Activated T-helper 1 cell treated with anti-CD3 and anti-CD28 coated beads, Interleukin-2, amount 50 U/mL, for 16 hours (primary cell): ENCODE measurements around the gene POLR3E.
"Not testable (repeated sequence)": the region's sequence is repeated elsewhere in the genome, so short reads cannot be mapped to it uniquely, and the experiment has no call there.

Experiments
- DNase-seq, 2 donors: peaks; one replicate each; pipeline ENCODE4 v3.0.0-alpha.2; 2020; ENCODE audit warnings: low read depth in 1 of 2, low spot score in 1 of 2

POLR3E gene

DNA sequence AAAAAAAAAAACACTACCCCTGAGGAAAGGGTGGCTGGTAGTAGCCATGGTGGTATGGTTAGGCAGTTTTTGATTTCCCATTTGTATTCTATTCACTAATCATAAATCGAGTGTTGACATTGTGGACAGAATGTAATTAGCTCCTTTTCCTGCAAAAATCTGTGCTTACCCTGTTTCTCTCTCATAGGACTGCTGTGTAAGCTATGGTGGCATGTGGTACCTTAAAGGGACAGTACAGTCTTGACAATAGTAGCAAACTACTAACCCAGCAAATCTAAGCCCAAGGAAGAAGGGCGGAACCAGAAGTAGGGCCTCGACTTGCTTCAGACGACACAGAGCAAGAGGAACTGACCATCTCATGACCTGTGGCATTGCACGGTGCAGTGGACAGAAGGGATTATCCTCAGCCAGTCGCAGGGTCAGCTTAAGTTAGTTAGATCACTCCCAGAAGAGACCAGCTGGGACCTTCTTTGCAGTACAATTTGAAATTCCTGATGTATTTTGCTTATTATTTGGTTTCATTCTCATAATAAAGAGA, 36.3 kb downstream of the POLR3E start:
- DNase-seq = no peak

DNA sequence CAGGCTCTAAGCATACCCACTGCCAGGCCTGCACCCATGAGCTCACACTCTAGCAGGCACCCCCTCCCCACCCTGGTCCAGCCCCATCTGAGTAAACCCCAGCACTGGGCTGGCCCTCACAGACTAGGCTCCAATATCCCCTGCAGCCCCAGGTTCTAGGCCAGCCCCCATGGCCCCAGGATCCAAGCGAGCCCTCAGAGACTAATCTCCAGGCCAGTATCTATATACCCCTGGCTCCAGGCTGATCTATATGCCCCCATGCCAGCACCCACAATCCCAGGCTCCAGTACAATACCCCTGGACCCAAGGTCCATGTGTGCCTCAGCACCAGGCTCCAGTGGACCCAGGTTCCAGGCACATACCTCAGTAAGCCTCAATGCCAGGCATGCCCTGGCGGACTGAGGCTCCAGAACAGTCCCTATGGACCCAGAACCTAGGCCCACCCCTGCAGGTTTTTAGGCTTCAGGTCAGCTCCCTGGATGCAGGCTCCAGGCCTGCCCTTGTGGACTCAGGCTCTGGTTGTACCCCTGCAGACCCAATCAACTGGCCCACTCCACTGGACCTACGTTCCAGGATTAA, 38.5 kb downstream of the POLR3E start:
- DNase-seq = no peak

DNA sequence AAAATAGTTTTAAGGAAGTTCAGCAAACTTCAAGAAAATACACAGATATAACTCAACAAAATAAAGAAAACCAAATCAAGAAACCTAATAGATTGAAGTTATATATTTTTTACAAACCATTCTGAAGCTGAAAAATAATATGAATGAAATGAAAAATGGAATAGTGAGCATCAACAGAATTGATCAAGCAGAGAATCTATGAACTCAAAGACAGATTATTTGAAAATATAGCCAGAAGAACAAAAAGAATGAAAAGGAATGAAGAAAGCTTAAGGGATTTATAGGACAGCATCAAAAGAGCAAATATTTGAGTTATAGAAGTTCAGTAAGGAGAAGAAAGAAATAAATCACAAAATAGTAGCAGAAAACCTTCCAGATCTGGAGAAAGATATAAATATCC, 39.4 kb downstream of the POLR3E start:
- DNase-seq = no peak

DNA sequence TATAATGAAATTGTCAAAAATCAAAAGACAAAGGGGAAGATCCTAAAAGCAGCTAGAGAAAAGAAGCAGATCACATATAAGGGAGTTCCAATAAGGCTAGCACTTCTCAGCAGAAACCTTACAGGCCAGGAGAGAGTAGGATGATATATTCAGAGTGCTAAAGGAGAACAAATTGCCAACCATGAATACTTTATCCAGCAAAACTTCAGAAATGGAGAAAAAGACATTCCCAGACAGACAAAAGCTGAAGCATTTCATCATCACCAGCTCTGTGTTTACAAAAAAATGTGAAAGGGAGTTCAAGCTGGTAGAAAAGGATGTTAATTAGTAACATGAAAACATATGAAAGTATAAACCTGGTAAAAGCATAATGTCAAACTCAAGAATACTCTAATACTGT, 39.8 kb downstream of the POLR3E start:
- DNase-seq = no peak

DNA sequence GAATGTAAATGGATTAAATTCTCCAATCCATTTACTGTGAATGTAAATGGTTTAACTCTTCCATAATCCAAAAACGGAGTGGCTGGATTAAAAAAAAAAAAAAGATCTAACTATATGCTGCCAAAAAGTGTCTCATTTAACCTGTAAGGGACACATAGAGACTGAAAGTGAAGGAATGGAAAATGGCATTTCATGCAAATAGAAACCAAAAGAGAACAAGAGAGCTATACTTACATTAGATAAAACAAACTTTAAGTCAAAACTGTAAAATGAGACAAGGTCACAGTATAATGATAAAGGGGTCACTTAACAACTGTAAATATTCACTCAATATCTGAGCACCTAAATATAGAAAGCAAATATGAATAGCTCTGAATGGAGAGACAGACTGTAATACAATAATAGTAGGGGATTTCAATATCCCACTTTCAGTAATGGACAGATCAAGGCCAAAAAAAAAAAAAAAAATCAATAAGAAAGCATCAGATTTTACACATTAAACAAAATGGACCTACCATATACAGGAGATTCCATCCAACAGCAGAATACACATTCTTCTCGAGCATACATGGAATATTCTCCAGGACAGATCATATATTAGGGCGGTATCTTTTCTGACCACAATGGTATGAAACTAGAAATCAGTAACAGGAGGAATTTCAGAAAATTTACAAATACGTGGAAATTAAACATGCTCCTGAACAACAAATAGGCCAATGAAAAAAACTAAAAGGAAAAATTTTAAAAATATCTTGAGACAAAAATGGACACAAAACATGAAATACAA, 40.8 kb downstream of the POLR3E start:
- DNase-seq = no peak

DNA sequence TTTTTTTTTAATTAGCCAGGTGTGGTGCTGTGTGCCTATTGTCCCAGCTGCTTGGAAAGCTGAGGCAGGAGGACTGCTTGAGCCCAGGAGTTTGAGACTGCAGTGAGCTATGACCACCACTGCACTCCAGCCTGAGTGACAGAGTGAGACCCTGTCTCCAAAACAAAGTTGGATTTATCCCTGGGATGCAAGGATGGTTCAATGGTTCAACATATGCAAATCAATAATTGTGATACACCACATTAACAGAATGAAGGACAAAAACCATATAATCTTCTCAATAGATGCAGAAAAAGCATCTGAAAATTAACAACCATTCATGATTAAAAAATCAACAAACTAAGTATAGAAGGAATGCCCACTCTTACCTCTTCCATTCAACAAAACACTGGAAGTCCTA, 43.7 kb downstream of the POLR3E start:
- DNase-seq = no peak

DNA sequence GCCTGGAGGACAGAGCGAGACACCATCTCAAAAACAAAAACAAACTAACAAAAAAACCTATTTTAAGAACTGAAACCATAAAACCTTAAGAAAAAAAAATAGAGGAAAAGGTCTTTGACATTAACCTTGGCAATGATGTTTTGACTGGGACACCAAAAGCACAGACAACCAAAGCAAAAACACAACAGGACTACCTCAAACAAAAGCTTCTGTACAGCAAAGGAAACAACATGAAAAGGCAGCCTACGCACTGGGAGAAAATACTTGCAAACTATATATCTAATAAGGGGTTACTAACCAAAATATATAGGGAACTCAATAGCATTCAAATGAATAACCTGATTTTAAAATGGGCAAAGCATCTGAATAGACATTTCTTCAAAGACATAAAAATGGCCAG, 44.9 kb downstream of the POLR3E start:
- no peak for DNase-seq

DNA sequence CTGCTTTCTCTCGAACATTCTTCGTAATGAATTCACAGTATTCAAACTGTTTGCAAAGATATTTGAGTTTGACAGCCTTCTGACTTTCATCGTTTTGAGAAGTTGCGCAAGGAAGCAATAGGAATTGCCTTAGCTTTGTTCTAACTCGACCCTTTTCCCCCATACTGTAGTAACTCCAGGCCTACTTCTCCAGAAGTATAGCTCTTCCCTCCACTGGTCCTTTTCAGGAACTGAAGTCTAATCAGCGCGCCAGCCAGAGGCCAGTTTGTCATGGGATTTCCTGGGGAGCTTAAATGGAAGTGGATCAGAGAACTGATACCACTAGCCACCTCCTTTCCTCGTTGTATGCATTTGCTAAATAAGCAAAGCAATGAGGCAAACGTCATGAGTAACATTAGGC, 49.3 kb downstream of the POLR3E start:
- no peak for DNase-seq

DNA sequence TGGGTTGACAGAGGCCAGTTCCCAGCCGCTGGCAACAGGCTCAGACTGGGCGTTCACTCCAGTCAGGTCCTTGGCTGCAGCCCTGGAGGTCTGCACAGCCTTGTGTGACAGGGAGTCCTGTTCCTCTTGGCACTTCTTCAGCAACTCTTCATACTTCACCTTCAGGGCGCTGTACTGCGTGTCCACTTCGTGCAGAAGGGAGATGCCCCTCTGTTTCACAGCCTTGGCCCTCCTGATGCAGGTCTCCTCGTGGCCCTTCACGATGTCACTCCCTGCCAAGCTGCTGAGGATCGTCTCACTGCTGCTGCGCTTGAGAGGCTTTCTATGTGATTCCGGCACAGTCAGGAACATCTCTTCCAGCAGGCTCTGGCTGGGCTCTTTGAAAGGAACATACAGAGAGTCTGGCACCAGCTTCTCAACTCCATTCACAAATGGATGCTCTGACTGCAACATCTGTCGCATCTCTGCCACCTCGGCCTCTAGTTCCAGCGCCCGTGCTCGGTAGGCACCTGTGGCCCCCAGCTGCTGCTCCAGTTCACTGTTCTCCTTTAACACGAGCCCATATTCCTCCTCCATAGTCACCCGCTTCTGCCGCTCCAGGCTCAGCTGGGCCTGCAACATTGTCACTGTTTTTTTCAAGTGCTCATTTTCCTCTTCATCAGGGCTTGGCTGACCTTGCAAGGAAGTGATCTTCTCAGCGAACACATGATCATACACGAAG, 50.1 kb downstream of the POLR3E start:
- DNase-seq = no peak

DNA sequence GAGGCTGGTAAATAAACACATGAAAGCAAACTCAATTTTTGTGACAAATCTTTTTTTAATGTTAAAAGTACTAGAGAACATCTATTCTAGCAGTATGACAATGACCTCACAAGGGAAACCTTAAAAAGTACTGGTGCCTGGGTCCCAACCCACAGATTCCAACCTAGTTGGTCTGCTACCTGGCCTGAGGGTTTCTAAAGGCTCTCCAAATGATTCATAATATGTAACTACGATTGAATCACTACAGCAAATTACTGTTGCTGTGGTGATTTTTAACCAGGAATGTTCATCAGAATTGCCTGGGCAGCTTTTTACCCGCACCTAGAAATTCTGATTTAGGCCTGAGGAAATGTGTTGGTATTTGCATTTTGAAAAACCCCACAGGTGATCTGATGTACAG, 51.1 kb downstream of the POLR3E start:
- DNase-seq = no peak

DNA sequence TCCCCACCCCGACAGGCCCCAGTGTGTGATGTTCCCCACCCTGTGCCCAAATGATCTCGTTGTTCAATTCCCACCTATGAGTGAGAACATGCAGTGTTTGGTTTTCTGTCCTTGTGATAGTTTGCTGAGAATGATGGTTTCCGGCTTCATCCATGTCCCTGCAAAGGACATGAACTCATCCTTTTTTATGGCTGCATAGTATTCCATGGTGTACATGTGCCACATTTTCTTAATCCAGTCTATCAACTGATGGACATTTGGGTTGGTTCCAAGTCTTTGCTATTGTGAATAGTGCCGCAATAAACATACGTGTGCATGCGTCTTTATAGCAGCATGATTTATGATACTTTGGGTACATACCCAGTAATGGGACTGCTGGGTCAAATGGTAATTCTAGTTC, 53.8 kb downstream of the POLR3E start:
- DNase-seq = not testable (repeated sequence)

DNA sequence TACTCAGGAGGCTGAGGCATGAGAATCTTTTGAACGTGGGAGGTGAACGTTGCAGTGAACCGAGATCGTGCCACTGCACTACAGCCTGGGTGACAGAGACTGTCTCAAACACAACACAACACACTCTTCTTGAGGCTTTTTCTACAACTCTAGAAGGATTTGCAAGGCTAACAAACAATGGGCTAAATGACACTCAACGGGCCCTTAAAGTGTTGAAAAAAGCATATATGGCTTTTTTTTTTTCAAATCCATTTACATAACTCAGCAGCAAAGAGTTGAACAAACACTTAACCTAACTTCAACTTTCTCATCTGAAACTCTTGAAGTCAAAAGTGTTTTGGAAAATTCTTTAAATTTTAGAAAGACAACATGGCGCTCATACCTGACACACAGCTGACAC, 54.9 kb downstream of the POLR3E start:
- DNase-seq = no peak

DNA sequence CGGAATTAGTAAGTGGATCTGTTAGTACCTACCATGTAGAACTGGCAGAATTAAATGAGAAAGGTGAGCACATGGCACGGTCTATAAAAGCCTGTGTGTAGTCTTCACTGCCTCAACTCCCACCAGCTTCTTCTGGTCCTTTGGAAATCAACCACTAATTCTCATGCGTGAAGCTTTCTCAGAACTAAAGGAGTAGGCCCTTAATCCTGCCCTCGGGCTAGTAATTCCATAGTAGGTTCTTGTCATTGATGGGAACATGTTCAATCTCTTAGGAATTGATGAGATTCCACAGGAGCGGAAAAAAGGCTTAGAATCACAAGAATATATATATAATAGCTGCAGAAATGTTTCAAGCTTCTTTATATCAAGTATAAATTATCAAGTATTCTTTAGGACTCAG, 55.5 kb downstream of the POLR3E start:
- no peak for DNase-seq

DNA sequence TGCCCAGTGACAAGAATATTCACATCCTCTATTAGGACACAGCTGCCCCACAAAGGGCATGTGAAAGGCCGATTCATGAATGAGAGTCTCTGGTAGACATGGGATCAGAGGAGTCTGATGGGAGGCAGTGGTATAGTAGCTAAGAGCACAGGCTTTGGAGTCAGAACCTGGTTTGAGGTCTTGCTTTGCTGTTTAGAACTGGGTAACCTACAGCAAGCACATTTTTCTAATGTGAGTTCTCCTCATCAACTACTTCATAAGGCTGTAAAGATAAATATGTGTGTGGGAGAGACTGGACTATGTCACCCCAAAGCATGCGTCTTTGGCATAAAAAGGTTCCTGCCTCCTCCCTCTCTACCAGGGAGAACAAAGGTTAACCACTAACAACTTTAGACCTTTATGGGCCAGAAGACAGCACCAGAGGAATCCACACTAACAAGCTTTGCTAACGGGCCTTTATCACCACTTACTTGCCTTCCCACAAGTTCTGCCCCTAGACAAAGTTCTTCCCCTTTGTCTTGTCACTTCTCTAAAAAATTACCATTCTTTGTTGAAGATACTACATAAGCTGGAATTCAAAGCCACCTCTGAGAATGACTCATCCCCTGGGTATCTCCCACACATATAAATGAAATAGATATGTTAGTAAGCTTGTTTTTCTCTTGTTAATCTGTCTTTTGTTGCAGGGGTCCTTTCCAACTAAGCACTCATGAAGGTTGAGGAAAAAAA, 56.1 kb downstream of the POLR3E start:
- DNase-seq = no peak

DNA sequence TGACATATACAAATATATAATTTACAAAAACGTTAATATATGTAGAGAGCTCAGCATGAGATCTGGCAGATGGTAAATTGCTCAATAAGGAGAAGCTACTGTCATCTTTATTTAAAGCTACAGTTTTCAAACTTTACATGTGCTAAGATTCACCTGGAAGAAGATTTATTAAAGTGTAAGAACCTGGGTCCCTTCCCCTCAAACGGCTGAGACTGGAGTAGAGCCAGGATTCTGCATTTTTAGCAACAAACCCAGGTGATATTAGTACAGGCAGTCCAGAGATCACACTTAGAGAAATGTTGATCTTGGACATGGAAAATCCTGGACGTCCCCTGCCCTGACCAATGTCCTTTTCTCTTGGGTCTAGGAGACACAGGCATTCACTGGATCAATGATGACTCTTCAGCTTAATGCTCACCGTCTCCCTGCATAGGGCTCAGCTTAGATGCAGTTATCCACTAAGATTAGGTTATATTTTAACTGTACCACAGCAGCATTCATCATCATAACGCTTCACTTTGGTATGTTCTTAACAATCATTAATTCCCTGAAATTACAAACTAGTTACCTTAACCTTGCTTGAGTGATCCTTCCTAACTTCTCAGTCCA, 56.8 kb downstream of the POLR3E start:
- DNase-seq = no peak

DNA sequence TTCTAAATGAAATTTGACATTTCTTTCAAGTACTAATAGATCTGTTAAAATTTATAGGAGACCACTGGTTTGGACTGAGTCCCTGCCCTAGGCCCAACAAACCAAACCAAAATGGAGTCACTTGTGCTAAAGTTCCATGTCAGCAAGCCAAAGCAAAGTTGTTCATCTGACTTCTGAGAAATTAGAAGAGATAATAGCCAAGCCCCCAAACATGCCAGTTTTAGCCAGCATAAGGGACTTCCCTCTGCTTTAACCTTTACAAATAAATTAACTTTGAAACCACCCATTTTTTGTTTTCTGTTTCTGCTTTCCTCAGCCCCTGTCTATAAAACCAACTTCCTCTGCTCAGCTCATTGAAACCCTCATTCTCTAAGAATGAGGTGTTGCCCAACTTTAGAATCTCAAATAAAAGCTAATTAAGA, 58.3 kb downstream of the POLR3E start:
- DNase-seq = no peak

DNA sequence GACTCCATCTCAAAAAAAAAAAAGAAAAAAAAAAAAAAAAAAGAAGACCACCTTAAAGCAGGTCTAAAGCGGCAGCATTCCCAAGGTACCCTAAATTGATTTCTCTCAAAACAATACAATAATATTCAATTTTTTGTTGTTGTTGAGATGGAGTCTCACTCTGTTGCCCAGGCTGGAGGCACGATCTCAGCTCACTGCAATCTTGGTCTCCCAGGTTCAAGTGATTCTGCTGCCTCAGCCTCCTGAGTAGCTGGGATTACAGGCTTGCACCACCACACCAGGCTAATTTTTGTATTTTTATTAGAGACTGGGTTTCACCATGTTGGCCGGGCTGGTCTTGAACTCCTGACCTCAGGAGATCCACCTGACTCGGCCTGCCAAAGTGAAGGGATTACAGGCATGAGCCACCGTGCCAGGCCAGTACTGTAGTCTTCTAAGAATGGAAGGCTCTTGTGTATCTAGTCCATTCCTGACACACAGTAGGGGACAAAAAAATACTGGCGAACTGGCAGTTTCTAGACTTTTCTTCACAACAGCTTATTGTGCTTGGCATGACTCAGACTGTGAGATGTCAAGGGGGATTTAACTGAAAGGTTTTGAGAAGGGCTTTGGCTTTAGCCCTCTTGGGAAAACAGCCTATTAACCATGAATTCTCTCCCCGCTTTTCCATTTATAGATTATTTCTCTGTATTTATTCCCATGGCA, 59.9 kb downstream of the POLR3E start:
- DNase-seq = no peak

DNA sequence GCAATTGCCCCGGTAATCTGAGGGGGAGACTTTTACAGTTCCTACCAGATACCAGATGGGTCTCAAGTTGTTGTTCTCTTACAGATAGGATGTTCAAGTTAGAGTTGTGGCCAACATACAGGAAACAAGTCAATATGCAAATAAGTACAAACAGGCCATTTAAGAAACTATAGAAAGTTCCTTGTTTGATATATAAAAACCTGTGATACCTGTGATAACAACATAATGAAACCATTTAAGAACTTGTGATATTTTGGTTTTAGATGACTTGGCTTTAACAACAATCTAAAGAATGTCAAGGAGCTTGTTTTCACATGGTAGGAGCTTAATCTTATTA, 60.4 kb downstream of the POLR3E start:
- DNase-seq = no peak

DNA sequence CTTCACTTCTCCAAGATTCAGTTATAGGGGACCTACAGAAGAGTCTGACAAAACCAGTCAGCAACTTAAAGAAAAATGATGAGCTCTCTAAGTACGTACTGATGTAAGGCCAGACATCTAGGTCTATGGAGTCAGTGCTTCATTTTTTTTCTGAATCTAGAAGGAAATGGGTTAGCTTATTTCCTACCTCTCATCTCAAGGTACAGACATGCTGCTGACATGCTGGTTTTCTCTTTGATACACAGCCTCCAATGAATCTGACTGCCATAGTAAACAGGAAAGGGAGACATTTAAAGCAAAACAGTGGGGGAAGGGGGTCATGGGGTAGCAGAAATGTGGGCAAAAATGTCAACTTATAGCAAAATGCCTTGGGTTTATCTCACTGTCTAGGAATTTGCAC, 60.8 kb downstream of the POLR3E start:
- DNase-seq = no peak

DNA sequence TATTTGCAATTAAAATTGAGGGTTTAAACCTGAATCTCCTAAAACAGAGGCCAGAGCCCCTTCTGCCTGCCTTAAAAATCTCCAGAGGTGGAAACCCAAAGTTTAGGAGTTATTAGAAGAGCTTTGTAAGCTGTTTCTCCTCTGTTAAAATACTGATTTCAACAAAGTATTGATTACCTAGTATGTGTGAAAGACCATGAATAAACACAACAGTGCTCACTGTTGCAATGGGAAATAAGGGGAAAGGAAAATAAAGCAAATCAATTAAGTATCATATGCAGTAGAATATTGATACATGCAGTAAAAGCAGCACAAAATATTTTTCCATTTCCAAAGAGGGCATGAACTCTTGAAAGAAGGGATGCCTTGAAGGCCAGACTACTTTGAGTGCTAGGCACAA, 62.5 kb downstream of the POLR3E start:
- no peak for DNase-seq
